K562 (cell line): ENCODE data around the gene PPIH. TPM values are rescaled to one million over a fixed set of nuclear protein-coding genes. Genes with fewer than 3 reads are reported as not detected.
"Not testable (repeated sequence)": the region's sequence is repeated elsewhere in the genome, so short reads cannot be mapped to it uniquely, and the experiment has no call there.

Source experiments
- ATAC-seq: fragments of 200-7000 bp; cut with Tn5 transposase; 3 replicates; pipeline ENCODE4 v1.9.1; 2020; ENCODE audit warnings: moderate library complexity
- BruUV-seq: library from RNA; stranded (reverse); fragments of 400-500 nt; replicated peaks from 2 replicates; lab custom pipeline; 2021; lab: Mats Ljungman, UMichigan
- CTCF ChIA-PET: fragments of 300-600 bp; formaldehyde crosslinking; extraction: SDS; loops from one replicate; lab custom pipeline; 2021; ENCODE audit warnings: low intra/inter-chr PET ratio; lab: Yijun Ruan, JAX
- POLR2A ChIA-PET: fragments of 300-600, 350-650 bp; sonication (Branson Sonifier 250); formaldehyde crosslinking; extraction: SDS; loops from one replicate; lab custom pipeline; 2021; ENCODE audit warnings: antibody characterized with exemption, inconsistent platforms; lab: Yijun Ruan, JAX
- DNase-seq, 4 experiments: peaks; one replicate each; pipeline versions ENCODE4 v3.0.0 to v3.0.0-alpha.2; 2011 to 2018; ENCODE audit warnings: low spot score in 3 of 4, mixed read lengths in 3 of 4; ENCODE audit errors: extremely low read depth in 1 of 4
- FAIRE-seq: peaks from 2 replicates; lab custom pipeline; 2011; peaks lifted over from hg19 to GRCh38; lab: Jason Lieb, UNC
- H2AFZ ChIP-seq: 2 replicates; pipeline ENCODE4 v1.6.0; 2011; ENCODE audit warnings: low read depth, low read length, control low read depth, inconsistent platforms
- H3K27ac ChIP-seq: fragments of 200-600 bp; 3 replicates; pipeline ENCODE4 v1.8.0; 2011; ENCODE audit warnings: low read depth, mild to moderate bottlenecking, control low read depth, inconsistent platforms, low read length, moderate library complexity, mixed read lengths; ENCODE audit errors: extremely low read depth
- H3K27me3 ChIP-seq, 2 experiments: fragments of 300-600 bp in 1 of 2; 2 replicates in 1 of 2; 3 replicates in 1 of 2; pipeline versions ENCODE4 v1.6.0 to v1.8.0; 2011; ENCODE audit warnings: inconsistent platforms in 2 of 2, low read length in 2 of 2, mild to moderate bottlenecking in 1 of 2, mixed read lengths in 1 of 2, moderate library complexity in 1 of 2; ENCODE audit not compliant: control insufficient read depth in 2 of 2, insufficient read depth in 2 of 2
- H3K36me3 ChIP-seq: fragments of 300-600 bp; 3 replicates; pipeline ENCODE4 v1.8.0; 2011; ENCODE audit warnings: mild to moderate bottlenecking, low read length, inconsistent platforms; ENCODE audit not compliant: control insufficient read depth, insufficient read depth
- H3K4me1 ChIP-seq, 2 experiments: fragments of 200-600 bp in 1 of 2; replicated peaks in 1 of 2; 2 replicates in 1 of 2; 3 replicates in 1 of 2; pipeline versions ENCODE4 v1.5.1 to v1.8.0; 2011; ENCODE audit warnings: inconsistent platforms in 2 of 2, low read length in 2 of 2, mild to moderate bottlenecking in 1 of 2, mixed read lengths in 1 of 2, moderate library complexity in 1 of 2; ENCODE audit not compliant: control insufficient read depth in 2 of 2, insufficient read depth in 2 of 2
- H3K4me2 ChIP-seq: 2 replicates; pipeline ENCODE4 v1.6.1; 2011; ENCODE audit warnings: low read length, control low read depth, inconsistent platforms, mixed read lengths; ENCODE audit not compliant: insufficient read depth
- H3K4me3 ChIP-seq: fragments of 200-600 bp; sonication (generic), shearing (Covaris generic); 2 replicates; pipeline ENCODE4 v1.5.1; 2016; ENCODE audit warnings: control low read depth, inconsistent platforms
- H3K79me2 ChIP-seq: fragments of 200-600 bp; 3 replicates; pipeline ENCODE4 v1.8.0; 2011; ENCODE audit warnings: low read length, inconsistent platforms; ENCODE audit not compliant: control insufficient read depth, insufficient read depth
- H3K9ac ChIP-seq, 2 experiments: 2 replicates each; pipeline versions ENCODE4 v1.6.0 to v1.6.1; 2011; ENCODE audit warnings: low read depth in 2 of 2, low read length in 2 of 2, control low read depth in 1 of 2, inconsistent platforms in 1 of 2, mild to moderate bottlenecking in 1 of 2, mixed read lengths in 1 of 2; ENCODE audit not compliant: insufficient read depth in 1 of 2
- H3K9me1 ChIP-seq: one replicate; pipeline ENCODE4 v1.6.0; 2011; ENCODE audit warnings: inconsistent platforms, mild to moderate bottlenecking, low read length, moderate library complexity; ENCODE audit not compliant: control insufficient read depth, insufficient read depth
- H3K9me3 ChIP-seq: replicated peaks from 2 replicates; pipeline ENCODE4 v1.5.1; 2011; ENCODE audit warnings: low read depth, low read length, inconsistent platforms; ENCODE audit not compliant: control insufficient read depth, insufficient read depth
- H4K20me1 ChIP-seq: replicated peaks from 2 replicates; pipeline ENCODE4 v1.6.1; 2011; ENCODE audit warnings: low read length, inconsistent platforms, mixed read lengths; ENCODE audit not compliant: control insufficient read depth, insufficient read depth
- CEBPG ChIP-seq, 3 experiments: fragments of 200-800 bp in 1 of 3; sonication (Bioruptor generic) in 1 of 3; sonication (generic) in 1 of 3; formaldehyde crosslinking in 1 of 3; IDR thresholded peaks in 2 of 3; conservative IDR thresholded peaks in 1 of 3; 2 replicates each; pipeline versions ENCODE4 v1.6.1 to v1.8.0; 2016 to 2022; ENCODE audit warnings: missing compliant biosample characterization in 2 of 3, missing genetic modification characterization in 2 of 3, mild to moderate bottlenecking in 1 of 3, missing genetic modification reagents in 1 of 3
- ELF1 ChIP-seq: fragments of 200-800 bp; sonication (Bioruptor generic); IDR thresholded peaks from 2 replicates; pipeline ENCODE4 v1.6.1; 2016; ENCODE audit warnings: missing genetic modification characterization, missing compliant biosample characterization
- FIP1L1 ChIP-seq: fragments of 200-400 bp; formaldehyde crosslinking; IDR thresholded peaks from 2 replicates; pipeline ENCODE4 v1.6.1; 2018; ENCODE audit warnings: mild to moderate bottlenecking, low read depth, low read length; ENCODE audit not compliant: poor library complexity, severe bottlenecking
- HNRNPL ChIP-seq: fragments of 200-400 bp; formaldehyde crosslinking; IDR thresholded peaks from 2 replicates; pipeline ENCODE4 v1.6.1; 2017; ENCODE audit warnings: low read depth, mild to moderate bottlenecking, low read length
- NR2C2 ChIP-seq, 2 experiments: fragments of 200-800 bp in 1 of 2; sonication (Bioruptor generic) in 1 of 2; sonication (generic) in 1 of 2; formaldehyde crosslinking in 1 of 2; IDR thresholded peaks; 2 replicates each; pipeline versions ENCODE4 v1.6.1 to v1.8.0; 2016 to 2022; ENCODE audit warnings: mild to moderate bottlenecking in 1 of 2, missing compliant biosample characterization in 1 of 2, missing genetic modification characterization in 1 of 2, missing genetic modification reagents in 1 of 2
- POLR2AphosphoS5 ChIP-seq: IDR thresholded peaks from 2 replicates; pipeline ENCODE4 v1.6.1; 2011; ENCODE audit warnings: mild to moderate bottlenecking, low read depth, low read length, moderate library complexity; ENCODE audit not compliant: control insufficient read depth, insufficient read depth
- TAF1 ChIP-seq: IDR thresholded peaks from 2 replicates; pipeline ENCODE4 v1.6.1; 2011; ENCODE audit warnings: mild to moderate bottlenecking, low read length, moderate library complexity; ENCODE audit not compliant: insufficient read depth, control insufficient read depth, severe bottlenecking; ENCODE audit errors: extremely low read depth
- TBP ChIP-seq: optimal IDR thresholded peaks from 2 replicates; pipeline ENCODE3; 2011; ENCODE audit warnings: low read depth, low read length, improper control_type of control experiment
- YY1 ChIP-seq, 3 experiments: IDR thresholded peaks; 2 replicates each; pipeline ENCODE4 v1.6.1; 2011; ENCODE audit warnings: low read length in 2 of 3, mild to moderate bottlenecking in 2 of 3, moderate library complexity in 2 of 3, borderline replicate concordance in 1 of 3, control low read depth in 1 of 3, low read depth in 1 of 3; ENCODE audit not compliant: insufficient read depth in 3 of 3, insufficient replicate concordance in 2 of 3, control insufficient read depth in 1 of 3, insufficient read length in 1 of 3; ENCODE audit errors: extremely low read depth in 1 of 3
- ZNF197 ChIP-seq: fragments of 200-800 bp; sonication (Bioruptor generic); IDR thresholded peaks from 2 replicates; pipeline ENCODE4 v1.6.1; 2016; ENCODE audit warnings: low read depth, missing genetic modification characterization, missing compliant biosample characterization
- WGBS: fragments of 100-300 bp; shearing (Covaris generic); methylation state at CpG from one replicate; pipeline ENCODE4 v1.1.6; 2016; ENCODE audit warnings: low coverage, mixed read lengths; ENCODE audit not compliant: insufficient coverage; ENCODE audit errors: missing lambda C conversion rate; 5-methylcytosine and 5-hydroxymethylcytosine counted together
- in situ Hi-C: fragments of 300-500 bp; cut with MboI; formaldehyde crosslinking; loops from 4 replicates; pipeline ENCODE4 v1.15.0; 2018; ENCODE audit warnings: inconsistent platforms, mixed read lengths
- intact Hi-C: fragments of 100-400 bp; cut with micrococcal nuclease; formaldehyde crosslinking; loops from 2 replicates; pipeline ENCODE4 v1.14.2; 2022
- polyA plus RNA-seq, 8 experiments: library from polyadenylated mRNA; depleted of rRNA in 4 of 8; stranded (reverse) in 5 of 8; unstranded in 3 of 8; fragments of >200 nt; fragmentation: Nextera tagmentation in 2 of 8; fragmentation: Illumina TruSeq in 1 of 8; extraction: Ambion mirVana in 2 of 8; extraction: Trizol in 1 of 8; gene quantifications; 2 replicates each; pipeline versions ENCODE4 v1.2.1 to v1.2.3, GENCODE V29; 2011 to 2014; ENCODE audit warnings: inconsistent platforms in 1 of 8, missing spikeins in 1 of 8
- total RNA-seq, 7 experiments: library from RNA; depleted of rRNA in 6 of 7; stranded (reverse); fragments of >200 nt in 6 of 7; fragmentation: Illumina TruSeq in 2 of 7; extraction: Trizol in 2 of 7; gene quantifications; 2 replicates each; pipeline versions ENCODE4 v1.2.1 to v1.2.3, GENCODE V29; 2011 to 2021; ENCODE audit warnings: low replicate concordance in 1 of 7
- TF ChIP-seq, protein P1 (sequence below), 2 experiments: fragments of 200-800 bp in 1 of 2; sonication (Bioruptor generic) in 1 of 2; sonication (generic) in 1 of 2; formaldehyde crosslinking in 1 of 2; IDR thresholded peaks in 1 of 2; conservative IDR thresholded peaks in 1 of 2; 2 replicates each; pipeline versions ENCODE4 v1.5.0 to v1.6.1; 2016 to 2020; ENCODE audit warnings: missing compliant biosample characterization in 1 of 2, missing genetic modification characterization in 1 of 2, missing genetic modification reagents in 1 of 2
- TF ChIP-seq, protein P2 (sequence below): fragments of 200-800 bp; sonication (Bioruptor generic); IDR thresholded peaks from 2 replicates; pipeline ENCODE4 v1.6.1; 2017; ENCODE audit warnings: missing genetic modification characterization, missing compliant biosample characterization
- TF ChIP-seq, protein P3 (sequence below), 3 experiments: fragments of 200-800 bp in 1 of 3; sonication (Bioruptor generic) in 1 of 3; sonication (generic) in 1 of 3; formaldehyde crosslinking in 1 of 3; IDR thresholded peaks; 2 replicates each; pipeline versions ENCODE4 v1.6.1 to v1.8.0; 2016 to 2022; ENCODE audit warnings: mild to moderate bottlenecking in 2 of 3, missing compliant biosample characterization in 2 of 3, missing genetic modification characterization in 2 of 3, missing genetic modification reagents in 1 of 3

PPIH gene
- total and polyA plus RNA-seq, 9 of the 15 experiments (the other 6 are each of a cell fraction or from before 2014, with no cell fraction given): 197 to 470 (median 277) TPM

DNA sequence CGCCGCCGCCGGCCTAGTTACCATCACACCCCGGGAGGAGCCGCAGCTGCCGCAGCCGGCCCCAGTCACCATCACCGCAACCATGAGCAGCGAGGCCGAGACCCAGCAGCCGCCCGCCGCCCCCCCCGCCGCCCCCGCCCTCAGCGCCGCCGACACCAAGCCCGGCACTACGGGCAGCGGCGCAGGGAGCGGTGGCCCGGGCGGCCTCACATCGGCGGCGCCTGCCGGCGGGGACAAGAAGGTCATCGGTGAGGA lies 24.2 kb downstream of the PPIH start:
- peaks cover 76% of the 10 kb centered on the region for H3K79me2 ChIP-seq
- H3K27ac ChIP-seq: peak overlapping the region; percentile 95
- H3K4me3 ChIP-seq: peak overlapping the region; percentile 77
- ATAC-seq: peak; percentile 7
- peaks cover 41% of the 10 kb centered on the region for H4K20me1 ChIP-seq
- H3K4me2 ChIP-seq; CTCF ChIA-PET; DNase-seq; H3K27me3 ChIP-seq; BruUV-seq; H2AFZ ChIP-seq; in situ Hi-C loops; FAIRE-seq; H3K9me3 ChIP-seq; H3K9me1 ChIP-seq; TF ChIP-seq CEBPG, NR2C2 (CRISPR knock-in tag; IDR thresholded peaks at IDR 0.05): not testable (repeated sequence)
- H3K4me1 ChIP-seq: peaks cover 7 to 32% of the 10 kb centered on the region in 2 experiments
- POLR2A ChIA-PET: interaction anchor here (0.6 to 8.0 kb wide), 26 partner anchors 9 to 750 kb away, joined by 3 to 72 read pairs (median 4); partner anchors contain the start of genes CLDN19 and PPIH
- intact Hi-C loops: loop anchor here (1.0 to 10.0 kb wide), 3 partner anchors 24 to 252 kb away; partner anchors contain the start of genes C1orf50, P3H1 and PPIH
- peak overlapping the region; percentile 97 to 99; a peak in 3 of 4 replicates for H3K9ac ChIP-seq
- peaks cover 52% of the 10 kb centered on the region for H3K36me3 ChIP-seq
- 0% methylated on average over 13 of the region's 33 CpGs for WGBS
- TF ChIP-seq, protein P1, sequence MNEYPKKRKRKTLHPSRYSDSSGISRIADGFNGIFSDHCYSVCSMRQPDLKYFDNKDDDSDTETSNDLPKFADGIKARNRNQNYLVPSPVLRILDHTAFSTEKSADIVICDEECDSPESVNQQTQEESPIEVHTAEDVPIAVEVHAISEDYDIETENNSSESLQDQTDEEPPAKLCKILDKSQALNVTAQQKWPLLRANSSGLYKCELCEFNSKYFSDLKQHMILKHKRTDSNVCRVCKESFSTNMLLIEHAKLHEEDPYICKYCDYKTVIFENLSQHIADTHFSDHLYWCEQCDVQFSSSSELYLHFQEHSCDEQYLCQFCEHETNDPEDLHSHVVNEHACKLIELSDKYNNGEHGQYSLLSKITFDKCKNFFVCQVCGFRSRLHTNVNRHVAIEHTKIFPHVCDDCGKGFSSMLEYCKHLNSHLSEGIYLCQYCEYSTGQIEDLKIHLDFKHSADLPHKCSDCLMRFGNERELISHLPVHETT (CRISPR knock-in tag; conservative IDR thresholded peaks at IDR 0.05 in 1 of 2, IDR thresholded peaks at IDR 0.05 in 1 of 2): peak in 1 of 2 experiments; percentile 96; a peak in 2 of 4 replicates
- TF ChIP-seq ZNF197 (CRISPR knock-in tag) (0 out of 2 replicates have a peak, but pooled peaks have one; percentile 2), CEBPG (tag; conservative IDR thresholded peaks at IDR 0.05 in 1 of 2, IDR thresholded peaks at IDR 0.05 in 1 of 2) (0 out of 4 replicates have a peak, but pooled peaks of 1 of the 2 experiments have one; percentile 25), ELF1 (tag) (0 out of 2 replicates have a peak, but pooled peaks have one; percentile 5), TAF1 (peak; percentile 39), POLR2AphosphoS5 (0 out of 2 replicates have a peak, but pooled peaks have one; percentile 41), NR2C2 (tag; IDR thresholded peaks at IDR 0.05) (peak; percentile 60; the same call in 1 of the 2 replicates), TBP (peak; percentile 22), YY1 (IDR thresholded peaks at IDR 0.05; ENCODE audit: borderline replicate concordance in 1 of 3, control insufficient read depth in 1 of 3, extremely low read depth in 1 of 3, insufficient read depth in 3 of 3, insufficient read length in 1 of 3, insufficient replicate concordance in 2 of 3, low read depth in 1 of 3, low read length in 2 of 3) (peak in 1 of 3 experiments; percentile 5), FIP1L1 (peak; percentile 34), HNRNPL (peak; percentile 45; the same call in 1 of the 2 replicates)
- TF ChIP-seq, protein P2, sequence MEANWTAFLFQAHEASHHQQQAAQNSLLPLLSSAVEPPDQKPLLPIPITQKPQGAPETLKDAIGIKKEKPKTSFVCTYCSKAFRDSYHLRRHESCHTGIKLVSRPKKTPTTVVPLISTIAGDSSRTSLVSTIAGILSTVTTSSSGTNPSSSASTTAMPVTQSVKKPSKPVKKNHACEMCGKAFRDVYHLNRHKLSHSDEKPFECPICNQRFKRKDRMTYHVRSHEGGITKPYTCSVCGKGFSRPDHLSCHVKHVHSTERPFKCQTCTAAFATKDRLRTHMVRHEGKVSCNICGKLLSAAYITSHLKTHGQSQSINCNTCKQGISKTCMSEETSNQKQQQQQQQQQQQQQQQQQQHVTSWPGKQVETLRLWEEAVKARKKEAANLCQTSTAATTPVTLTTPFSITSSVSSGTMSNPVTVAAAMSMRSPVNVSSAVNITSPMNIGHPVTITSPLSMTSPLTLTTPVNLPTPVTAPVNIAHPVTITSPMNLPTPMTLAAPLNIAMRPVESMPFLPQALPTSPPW (CRISPR knock-in tag): peak; percentile 99
- TF ChIP-seq, protein P3, sequence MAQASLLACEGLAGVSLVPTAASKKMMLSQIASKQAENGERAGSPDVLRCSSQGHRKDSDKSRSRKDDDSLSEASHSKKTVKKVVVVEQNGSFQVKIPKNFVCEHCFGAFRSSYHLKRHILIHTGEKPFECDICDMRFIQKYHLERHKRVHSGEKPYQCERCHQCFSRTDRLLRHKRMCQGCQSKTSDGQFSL (CRISPR knock-in tag; IDR thresholded peaks at IDR 0.05): 0 out of 2 replicates have a peak, but pooled peaks have one; percentile 69
- TF ChIP-seq, protein P3 (tag; IDR thresholded peaks at IDR 0.05): peak in 1 of 2 experiments; percentile 83; a peak in 1 of 4 replicates
